ENCODE data around the gene SLC6A3. TPM values are rescaled to one million over a fixed set of nuclear protein-coding genes. Genes with fewer than 3 reads are reported as not detected.

SLC6A3 gene
- total and polyA plus RNA-seq, 2 of the 13 experiments (the other 11 are each of a cell fraction or from before 2014, with no cell fraction given) = 0.01 TPM; not detected in 1

DNA sequence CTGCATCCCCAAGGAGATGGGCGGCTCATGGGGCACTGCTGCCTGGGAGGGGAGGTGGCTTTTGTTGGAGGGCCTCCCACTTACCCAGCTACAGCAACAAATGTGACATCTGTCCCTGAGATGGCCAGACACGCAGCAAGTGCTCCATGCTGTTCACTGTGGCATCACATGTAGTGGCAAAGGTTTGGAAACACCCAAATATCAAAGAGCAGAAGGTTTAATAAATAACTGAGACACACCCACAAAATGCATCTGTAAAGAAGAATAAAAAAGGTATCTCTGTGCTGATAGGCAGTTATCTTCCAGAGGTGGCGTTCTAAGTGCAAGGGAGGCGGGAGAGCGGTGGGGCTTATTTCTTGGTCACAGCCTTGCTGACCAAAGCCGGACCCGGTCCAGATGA is 77.0 kb downstream of the SLC6A3 start:
- no peak for FAIRE-seq
- H3K27ac ChIP-seq (ENCODE audit: extremely low read length, insufficient read depth, low read length) = no peak overlapping the region
- no peaks in the 10 kb centered on the region for H3K79me2 ChIP-seq (ENCODE audit: insufficient read depth, low read length)
- no peaks in the 10 kb centered on the region for H4K20me1 ChIP-seq (ENCODE audit: insufficient read depth, low read length)
- intact Hi-C loops (cut with micrococcal nuclease; ENCODE audit: unreplicated experiment) = no loop called here
- H2AFZ ChIP-seq (ENCODE audit: low read length) = no peak overlapping the region
- H3K4me1 ChIP-seq (ENCODE audit: insufficient read depth, low read length) = no peaks in the 10 kb centered on the region
- 51% methylated on average over 7 of the region's 7 CpGs for WGBS (ENCODE audit: low lambda C conversion rate)
- ATAC-seq = no peak
- no peak overlapping the region for H3K4me3 ChIP-seq (replicated peaks in 1 of 3; ENCODE audit: insufficient read depth in 1 of 3, low read depth in 2 of 3, low read length in 3 of 3)
- POLR2A ChIA-PET = no interaction called here
- in situ Hi-C loops (cut with HindIII; ENCODE audit: extremely low pct_ligation_motif_present, low pct_unique_long_range_greater_than_20kb) = no loop called here
- TF ChIP-seq ZNF878 (CRISPR knock-in tag; IDR thresholded peaks at IDR 0.05) (no peak), ZNF674 (CRISPR knock-in tag; IDR thresholded peaks at IDR 0.05; ENCODE audit: low read depth) (no peak), ESRRA (CRISPR knock-in tag; IDR thresholded peaks at IDR 0.05; ENCODE audit: low read depth) (no peak), ZSCAN31 (CRISPR knock-in tag; IDR thresholded peaks at IDR 0.05; ENCODE audit: low read depth) (no peak), ZNF451 (CRISPR knock-in tag; IDR thresholded peaks at IDR 0.05) (no peak), ZNF615 (CRISPR knock-in tag; IDR thresholded peaks at IDR 0.05; ENCODE audit: borderline replicate concordance) (no peak)
- TF ChIP-seq, protein P1, sequence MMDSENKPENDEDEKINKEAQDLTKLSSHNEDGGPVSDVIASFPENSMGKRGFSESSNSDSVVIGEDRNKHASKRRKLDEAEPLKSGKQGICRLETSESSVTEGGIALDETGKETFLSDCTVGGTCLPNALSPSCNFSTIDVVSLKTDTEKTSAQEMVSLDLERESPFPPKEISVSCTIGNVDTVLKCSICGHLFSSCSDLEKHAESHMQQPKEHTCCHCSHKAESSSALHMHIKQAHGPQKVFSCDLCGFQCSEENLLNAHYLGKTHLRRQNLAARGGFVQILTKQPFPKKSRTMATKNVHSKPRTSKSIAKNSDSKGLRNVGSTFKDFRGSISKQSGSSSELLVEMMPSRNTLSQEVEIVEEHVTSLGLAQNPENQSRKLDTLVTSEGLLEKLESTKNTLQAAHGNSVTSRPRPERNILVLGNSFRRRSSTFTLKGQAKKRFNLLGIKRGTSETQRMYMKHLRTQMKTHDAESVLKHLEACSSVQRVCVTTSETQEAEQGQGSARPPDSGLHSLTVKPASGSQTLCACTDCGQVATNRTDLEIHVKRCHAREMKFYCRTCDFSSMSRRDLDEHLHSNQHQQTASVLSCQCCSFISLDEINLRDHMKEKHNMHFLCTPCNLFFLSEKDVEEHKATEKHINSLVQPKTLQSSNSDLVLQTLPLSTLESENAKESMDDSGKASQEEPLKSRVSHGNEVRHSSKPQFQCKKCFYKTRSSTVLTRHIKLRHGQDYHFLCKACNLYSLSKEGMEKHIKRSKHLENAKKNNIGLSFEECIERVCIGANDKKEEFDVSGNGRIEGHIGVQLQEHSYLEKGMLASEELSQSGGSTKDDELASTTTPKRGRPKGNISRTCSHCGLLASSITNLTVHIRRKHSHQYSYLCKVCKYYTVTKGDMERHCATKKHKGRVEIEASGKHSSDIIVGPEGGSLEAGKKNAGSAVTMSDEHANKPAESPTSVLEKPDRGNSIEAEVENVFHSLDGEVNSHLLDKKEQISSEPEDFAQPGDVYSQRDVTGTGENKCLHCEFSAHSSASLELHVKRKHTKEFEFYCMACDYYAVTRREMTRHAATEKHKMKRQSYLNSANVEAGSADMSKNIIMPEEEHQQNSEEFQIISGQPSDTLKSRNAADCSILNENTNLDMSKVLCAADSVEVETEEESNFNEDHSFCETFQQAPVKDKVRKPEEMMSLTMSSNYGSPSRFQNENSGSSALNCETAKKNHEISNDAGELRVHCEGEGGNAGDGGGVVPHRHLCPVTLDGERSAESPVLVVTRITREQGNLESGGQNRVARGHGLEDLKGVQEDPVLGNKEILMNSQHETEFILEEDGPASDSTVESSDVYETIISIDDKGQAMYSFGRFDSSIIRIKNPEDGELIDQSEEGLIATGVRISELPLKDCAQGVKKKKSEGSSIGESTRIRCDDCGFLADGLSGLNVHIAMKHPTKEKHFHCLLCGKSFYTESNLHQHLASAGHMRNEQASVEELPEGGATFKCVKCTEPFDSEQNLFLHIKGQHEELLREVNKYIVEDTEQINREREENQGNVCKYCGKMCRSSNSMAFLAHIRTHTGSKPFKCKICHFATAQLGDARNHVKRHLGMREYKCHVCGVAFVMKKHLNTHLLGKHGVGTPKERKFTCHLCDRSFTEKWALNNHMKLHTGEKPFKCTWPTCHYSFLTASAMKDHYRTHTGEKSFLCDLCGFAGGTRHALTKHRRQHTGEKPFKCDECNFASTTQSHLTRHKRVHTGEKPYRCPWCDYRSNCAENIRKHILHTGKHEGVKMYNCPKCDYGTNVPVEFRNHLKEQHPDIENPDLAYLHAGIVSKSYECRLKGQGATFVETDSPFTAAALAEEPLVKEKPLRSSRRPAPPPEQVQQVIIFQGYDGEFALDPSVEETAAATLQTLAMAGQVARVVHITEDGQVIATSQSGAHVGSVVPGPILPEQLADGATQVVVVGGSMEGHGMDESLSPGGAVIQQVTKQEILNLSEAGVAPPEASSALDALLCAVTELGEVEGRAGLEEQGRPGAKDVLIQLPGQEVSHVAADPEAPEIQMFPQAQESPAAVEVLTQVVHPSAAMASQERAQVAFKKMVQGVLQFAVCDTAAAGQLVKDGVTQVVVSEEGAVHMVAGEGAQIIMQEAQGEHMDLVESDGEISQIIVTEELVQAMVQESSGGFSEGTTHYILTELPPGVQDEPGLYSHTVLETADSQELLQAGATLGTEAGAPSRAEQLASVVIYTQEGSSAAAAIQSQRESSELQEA (CRISPR knock-in tag; IDR thresholded peaks at IDR 0.05; ENCODE audit: not compliant biosample characterization) = no peak
- no peaks in the 10 kb centered on the region for H3K36me3 ChIP-seq (replicated peaks in 1 of 2; ENCODE audit: control insufficient read depth in 1 of 2, insufficient read depth in 2 of 2, low read length in 2 of 2)
- no TSS peak for BruUV-seq (replicated peaks)
- H3K9ac ChIP-seq (ENCODE audit: insufficient read depth, low read depth, low read length) = no peak overlapping the region
- no peak for DNase-seq (ENCODE audit: low spot score)
- peaks cover 0 to 61% of the 10 kb centered on the region in 2 experiments; a peak in 4 of 5 replicates for H3K27me3 ChIP-seq (ENCODE audit: control insufficient read depth in 1 of 2, insufficient read depth in 2 of 2, low read length in 2 of 2)
- no peak overlapping the region for H3K4me2 ChIP-seq (ENCODE audit: low read depth, low read length)
- no peaks in the 10 kb centered on the region for H3K9me3 ChIP-seq (ENCODE audit: low read length)
- CTCF ChIA-PET (ENCODE audit: low intra/inter-chr PET ratio, low total read pairs) = no interaction called here
